SK-N-SH treated with all-trans-retinoic acid at 6 μM for 48 hours (cell line): Measurements from ENCODE around the gene LRRC74B.
"Not testable (repeated sequence)": the region's sequence is repeated elsewhere in the genome, so short reads cannot be mapped to it uniquely, and the experiment has no call there.

Experiments
- ATAC-seq: fragments of 200-7000 bp; cut with Tn5 transposase; 3 replicates; pipeline ENCODE4 v1.9.1; 2020; ENCODE audit warnings: mild to moderate bottlenecking, moderate library complexity
- ARNTL ChIP-seq: fragments of 450-650 bp; formaldehyde crosslinking; IDR thresholded peaks from 2 replicates; pipeline ENCODE4 v1.5.0; 2020; ENCODE audit warnings: low read depth, mild to moderate bottlenecking, moderate library complexity, borderline replicate concordance
- BACH2 ChIP-seq: fragments of 250-450 bp; sonication (Bioruptor Pico); IDR thresholded peaks from 2 replicates; pipeline ENCODE4 v1.9.0; 2021; ENCODE audit warnings: mild to moderate bottlenecking, borderline replicate concordance
- CREB5 ChIP-seq: fragments of 250-450 bp; sonication (Bioruptor Pico); IDR thresholded peaks from 2 replicates; pipeline ENCODE4 v1.5.1; 2020; ENCODE audit warnings: low read depth, mild to moderate bottlenecking, moderate library complexity
- CSDC2 ChIP-seq: fragments of 250-450 bp; sonication (Bioruptor Pico); IDR thresholded peaks from 2 replicates; pipeline ENCODE4 v1.5.0; 2020; ENCODE audit warnings: mild to moderate bottlenecking, moderate library complexity
- ESRRG ChIP-seq: fragments of 250-450 bp; sonication (Bioruptor Pico); IDR thresholded peaks from 2 replicates; pipeline ENCODE4 v1.6.1; 2021; ENCODE audit warnings: mild to moderate bottlenecking
- GLIS3 ChIP-seq: fragments of 250-450 bp; sonication (Bioruptor Pico); IDR thresholded peaks from 2 replicates; pipeline ENCODE4 v1.5.0; 2020; ENCODE audit warnings: mild to moderate bottlenecking, moderate library complexity
- OSR1 ChIP-seq: fragments of 250-450 bp; sonication (Bioruptor Pico); IDR thresholded peaks from 2 replicates; pipeline ENCODE4 v1.8.0; 2022; ENCODE audit warnings: moderate library complexity, mild to moderate bottlenecking, inconsistent platforms
- PATZ1 ChIP-seq: fragments of 250-450 bp; sonication (Bioruptor Pico); IDR thresholded peaks from 2 replicates; pipeline ENCODE4 v1.8.0; 2020; ENCODE audit warnings: mild to moderate bottlenecking, moderate library complexity, borderline replicate concordance
- POU6F1 ChIP-seq: fragments of 250-450 bp; sonication (Bioruptor Pico); IDR thresholded peaks from 2 replicates; pipeline ENCODE4 v1.8.0; 2021; ENCODE audit warnings: low read depth, mild to moderate bottlenecking, moderate library complexity, borderline replicate concordance
- RARB ChIP-seq: fragments of 250-450 bp; sonication (Bioruptor Pico); IDR thresholded peaks from 2 replicates; pipeline ENCODE4 v1.8.0; 2021; ENCODE audit warnings: mild to moderate bottlenecking, moderate library complexity
- SNAI2 ChIP-seq: fragments of 250-450 bp; sonication (Bioruptor Pico); IDR thresholded peaks from 2 replicates; pipeline ENCODE4 v1.5.0; 2020; ENCODE audit warnings: mild to moderate bottlenecking, moderate library complexity
- TCF4 ChIP-seq: fragments of 250-450 bp; sonication (Bioruptor Pico); IDR thresholded peaks from 2 replicates; pipeline ENCODE4 v1.8.0; 2021; ENCODE audit warnings: mild to moderate bottlenecking, moderate library complexity, borderline replicate concordance
- TOX ChIP-seq: fragments of 250-450 bp; sonication (Bioruptor Pico); IDR thresholded peaks from 2 replicates; pipeline ENCODE4 v1.8.0; 2021; ENCODE audit warnings: mild to moderate bottlenecking, moderate library complexity, borderline replicate concordance
- TSHZ2 ChIP-seq: fragments of 250-450 bp; sonication (Bioruptor Pico); IDR thresholded peaks from 2 replicates; pipeline ENCODE4 v1.5.0; 2020; ENCODE audit warnings: mild to moderate bottlenecking, moderate library complexity
- ZC3H10 ChIP-seq: fragments of 250-450 bp; sonication (Bioruptor Pico); IDR thresholded peaks from 2 replicates; pipeline ENCODE4 v1.5.1; 2021; ENCODE audit warnings: mild to moderate bottlenecking, moderate library complexity
- ZFP3 ChIP-seq: fragments of 250-450 bp; sonication (Bioruptor Pico); IDR thresholded peaks from 2 replicates; pipeline ENCODE4 v1.5.0; 2020; ENCODE audit warnings: mild to moderate bottlenecking, moderate library complexity
- ZFP30 ChIP-seq: fragments of 450-650 bp; formaldehyde crosslinking; IDR thresholded peaks from 2 replicates; pipeline ENCODE4 v1.5.0; 2022; ENCODE audit warnings: mild to moderate bottlenecking, moderate library complexity
- ZNF565 ChIP-seq: fragments of 450-650 bp; formaldehyde crosslinking; conservative IDR thresholded peaks from 2 replicates; pipeline ENCODE4 v1.5.0; 2020; ENCODE audit warnings: low read depth, mild to moderate bottlenecking, moderate library complexity
- ZNF70 ChIP-seq: fragments of 450-650 bp; formaldehyde crosslinking; IDR thresholded peaks from 2 replicates; pipeline ENCODE4 v1.5.0; 2020; ENCODE audit warnings: mild to moderate bottlenecking, moderate library complexity
- TF ChIP-seq, protein P1 (sequence below): fragments of 250-450 bp; sonication (Bioruptor Pico); IDR thresholded peaks from 2 replicates; pipeline ENCODE4 v1.5.1; 2021; ENCODE audit warnings: mild to moderate bottlenecking, moderate library complexity

LRRC74B gene

DNA sequence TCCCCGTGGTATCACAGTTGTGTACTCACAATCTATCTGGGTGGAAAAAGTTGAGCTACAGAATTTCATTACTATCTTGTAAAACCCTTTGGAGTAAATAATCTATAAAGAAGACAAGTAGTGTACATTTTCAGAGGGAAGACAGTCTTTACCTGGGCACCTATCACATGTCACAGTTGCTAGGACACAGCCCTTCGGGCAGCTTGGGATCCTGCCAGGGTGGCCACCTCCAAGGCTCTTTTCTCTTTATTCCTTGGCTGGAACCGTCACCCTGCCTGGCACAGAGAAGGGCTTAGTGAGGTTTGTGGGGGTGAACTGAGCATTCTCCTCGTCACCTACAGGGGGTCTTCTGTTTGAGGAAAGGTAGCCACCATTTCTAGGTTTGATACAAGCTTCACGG is 23.6 kb downstream of the LRRC74B start (continued):
- TF ChIP-seq ZFP30 (CRISPR knock-in tag) = no peak
- TF ChIP-seq ZFP3 (CRISPR knock-in tag) = no peak
- no peak for TF ChIP-seq TOX (CRISPR knock-in tag)
- TF ChIP-seq ARNTL (CRISPR knock-in tag) = no peak

GRCh38 chr22:21070690-21071615 is 25.2 kb downstream of the LRRC74B start:
- no peak for TF ChIP-seq ZFP30 (CRISPR knock-in tag)
- no peak for TF ChIP-seq ZC3H10
- no peak for TF ChIP-seq ZNF565 (CRISPR knock-in tag)
- TF ChIP-seq TCF4 = no peak
- TF ChIP-seq TSHZ2 (CRISPR knock-in tag) = no peak
- TF ChIP-seq TOX (CRISPR knock-in tag) = no peak
- no peak for TF ChIP-seq RARB (CRISPR knock-in tag)
- no peak for TF ChIP-seq ZFP3 (CRISPR knock-in tag)
- TF ChIP-seq SNAI2 (CRISPR knock-in tag) = no peak
- TF ChIP-seq ESRRG (CRISPR knock-in tag) = no peak
- no peak for TF ChIP-seq BACH2
- no peak for TF ChIP-seq ZNF70 (CRISPR knock-in tag)
- TF ChIP-seq CSDC2 (CRISPR knock-in tag) = no peak
- TF ChIP-seq OSR1 = no peak
- no peak for TF ChIP-seq PATZ1 (CRISPR knock-in tag)
- TF ChIP-seq CREB5 (CRISPR knock-in tag) = no peak
- TF ChIP-seq GLIS3 (CRISPR knock-in tag) = no peak
- TF ChIP-seq POU6F1 (CRISPR knock-in tag) = no peak
- ATAC-seq = no peak

- ATAC-seq = not testable (repeated sequence)
Observed at GRCh38 chr22:21071796-21072195, 26.1 kb downstream of the LRRC74B start.

DNA sequence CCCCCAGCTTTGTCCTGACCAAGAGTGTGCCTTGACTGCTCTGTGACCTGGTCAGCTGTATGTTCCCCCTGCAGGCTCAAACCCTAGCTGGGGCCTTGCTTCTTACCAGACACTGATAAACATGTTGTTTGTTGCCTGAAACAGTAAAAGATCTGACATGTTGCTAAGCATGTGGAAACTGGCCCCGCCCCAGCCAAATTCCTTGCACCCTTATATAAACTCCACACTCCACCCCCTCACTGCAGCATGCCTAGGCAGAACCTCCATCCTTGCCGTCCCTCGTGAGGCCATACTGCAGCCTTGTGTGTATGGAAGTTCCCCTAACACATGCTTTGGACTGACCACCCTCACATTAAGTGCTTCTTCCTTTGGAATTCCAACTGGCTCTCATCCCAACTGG is 27.3 kb downstream of the LRRC74B start:
- no peak for TF ChIP-seq ZC3H10
- TF ChIP-seq CSDC2 (CRISPR knock-in tag) = no peak
- TF ChIP-seq ZFP3 (CRISPR knock-in tag) = no peak
- TF ChIP-seq CREB5 (CRISPR knock-in tag) = no peak
- TF ChIP-seq, protein P1, sequence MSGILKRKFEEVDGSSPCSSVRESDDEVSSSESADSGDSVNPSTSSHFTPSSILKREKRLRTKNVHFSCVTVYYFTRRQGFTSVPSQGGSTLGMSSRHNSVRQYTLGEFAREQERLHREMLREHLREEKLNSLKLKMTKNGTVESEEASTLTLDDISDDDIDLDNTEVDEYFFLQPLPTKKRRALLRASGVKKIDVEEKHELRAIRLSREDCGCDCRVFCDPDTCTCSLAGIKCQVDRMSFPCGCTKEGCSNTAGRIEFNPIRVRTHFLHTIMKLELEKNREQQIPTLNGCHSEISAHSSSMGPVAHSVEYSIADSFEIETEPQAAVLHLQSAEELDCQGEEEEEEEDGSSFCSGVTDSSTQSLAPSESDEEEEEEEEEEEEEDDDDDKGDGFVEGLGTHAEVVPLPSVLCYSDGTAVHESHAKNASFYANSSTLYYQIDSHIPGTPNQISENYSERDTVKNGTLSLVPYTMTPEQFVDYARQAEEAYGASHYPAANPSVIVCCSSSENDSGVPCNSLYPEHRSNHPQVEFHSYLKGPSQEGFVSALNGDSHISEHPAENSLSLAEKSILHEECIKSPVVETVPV (CRISPR knock-in tag) = no peak
- TF ChIP-seq ZNF565 (CRISPR knock-in tag) = no peak
- no peak for TF ChIP-seq PATZ1 (CRISPR knock-in tag)
- no peak for ATAC-seq
